COLO668 (cell line): Measurements from ENCODE around the gene MAN1A1.

ENCODE experiments used
- DNase-seq: peaks from one replicate; lab custom pipeline; 2025; ENCODE audit not compliant: unreplicated experiment; lab: John Stamatoyannopoulos, UW

Gene MAN1A1

DNA sequence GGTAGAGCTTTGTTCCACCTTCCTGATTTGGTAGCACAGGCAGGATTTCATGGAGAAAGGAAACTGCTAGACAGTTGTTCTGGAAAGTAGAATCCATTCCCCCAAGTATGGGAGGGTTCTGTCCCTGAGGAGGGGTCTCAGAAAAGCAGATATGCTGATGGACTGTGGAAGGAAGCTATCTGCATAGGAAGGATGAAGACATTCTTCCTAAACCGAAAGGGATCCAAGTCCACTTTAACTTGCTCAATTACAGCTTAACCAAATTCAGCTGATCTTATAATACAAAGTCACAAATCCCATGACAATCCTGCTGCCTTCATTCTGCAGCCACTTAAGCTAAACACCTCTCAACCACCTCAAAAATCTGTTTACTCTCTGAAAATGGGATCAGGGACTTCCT, 2.6 kb downstream of the MAN1A1 start:
- DNase-seq: no peak

DNA sequence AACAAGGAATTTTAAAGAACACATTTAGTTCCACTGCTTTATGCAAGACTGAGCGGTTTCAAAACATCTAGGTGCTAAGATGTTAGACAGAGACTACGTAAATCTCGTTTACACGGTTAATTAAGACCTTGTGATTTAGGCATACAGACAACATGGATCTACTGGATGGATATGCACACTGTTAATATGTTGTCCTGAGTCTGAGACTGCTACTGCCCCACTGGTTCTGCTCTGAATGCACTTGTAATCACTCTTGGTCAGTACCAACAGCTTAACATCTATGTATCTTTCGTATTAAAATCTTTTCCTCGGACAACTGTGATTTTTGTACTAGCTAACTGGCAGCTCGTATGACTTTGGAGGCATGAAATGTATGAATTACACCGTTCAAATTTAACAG, 3.1 kb downstream of the MAN1A1 start:
- no peak for DNase-seq

DNA sequence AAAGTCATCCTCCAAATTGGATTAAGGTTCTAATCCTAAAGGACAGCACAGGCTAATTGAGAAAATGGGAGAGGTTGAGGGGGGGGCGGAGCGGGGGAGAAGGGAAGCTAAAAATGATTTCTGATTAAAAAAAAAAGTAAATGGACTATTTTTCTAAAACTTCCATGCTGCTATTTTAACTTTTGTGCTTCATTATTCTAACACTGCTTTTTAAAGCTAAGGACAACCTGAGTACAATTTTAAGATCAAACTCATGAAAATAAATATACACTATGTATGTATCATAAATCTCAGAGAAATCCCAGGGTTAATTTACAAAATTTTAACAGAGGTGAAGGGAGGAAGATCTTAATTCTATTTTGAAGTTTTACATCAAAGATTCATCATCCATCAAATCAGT, 4.4 kb downstream of the MAN1A1 start:
- no peak for DNase-seq

DNA sequence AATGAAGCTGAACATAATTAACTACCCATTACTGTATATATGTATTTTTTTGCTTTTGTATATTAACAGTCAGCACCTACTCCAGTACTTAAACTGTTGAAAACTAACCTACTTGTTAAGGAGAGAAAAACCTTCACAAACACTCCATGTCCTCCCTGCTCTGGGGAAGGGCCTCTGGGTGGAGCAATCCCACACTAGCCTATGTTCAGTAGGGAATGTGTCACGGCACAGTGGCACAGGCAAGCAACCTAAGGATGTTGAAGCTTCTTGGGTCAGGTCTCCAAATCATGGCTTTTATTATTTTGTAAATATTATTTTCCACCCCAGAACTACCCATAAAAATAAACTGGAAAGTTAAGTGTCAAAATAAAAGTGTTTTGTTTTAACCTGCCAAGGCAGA, 5.3 kb downstream of the MAN1A1 start:
- DNase-seq: no peak

DNA sequence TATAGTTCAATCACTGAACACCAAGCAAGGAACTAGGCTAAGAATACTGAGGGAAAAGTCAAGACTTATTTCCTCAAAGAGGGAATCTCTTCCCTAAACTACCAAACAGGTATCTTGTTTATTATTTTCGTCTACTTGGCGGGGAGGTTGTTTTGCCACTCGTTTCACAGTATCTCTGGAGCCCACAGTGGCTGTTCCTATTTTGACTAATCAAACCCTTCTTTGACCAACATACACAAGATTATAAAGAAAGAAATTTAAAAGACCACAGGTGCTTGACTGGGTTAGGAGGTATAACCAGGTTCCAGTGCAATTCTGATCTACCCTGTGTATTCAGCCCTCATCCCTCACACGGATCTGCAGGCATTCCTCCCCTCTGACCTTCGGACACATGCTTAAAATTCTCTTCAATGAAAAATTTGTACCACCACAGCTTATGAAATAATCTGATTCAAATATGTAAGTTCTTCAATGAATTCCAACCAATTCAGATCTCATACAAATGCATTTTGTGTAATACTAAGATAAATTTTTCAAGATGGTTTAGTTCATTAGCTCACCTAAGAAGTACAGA, 5.9 kb downstream of the MAN1A1 start:
- DNase-seq: no peak

DNA sequence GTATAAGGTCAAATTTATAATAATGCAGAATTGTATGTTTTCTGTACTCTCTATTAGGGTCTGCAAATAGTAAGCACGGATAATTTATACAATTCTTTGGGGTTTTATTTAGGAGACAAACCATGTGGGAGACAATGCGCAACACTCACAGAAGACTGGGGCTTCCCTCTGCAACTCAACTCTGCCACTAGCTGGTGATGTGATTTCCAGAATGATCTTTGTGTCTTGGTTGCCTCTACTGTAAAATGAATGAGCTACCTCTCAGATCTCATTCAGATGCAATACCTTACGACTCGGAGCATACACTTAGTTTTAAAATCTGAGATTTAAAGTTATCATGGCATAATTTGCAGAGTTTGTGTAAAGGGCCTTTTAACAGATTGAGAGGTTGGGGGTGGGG, 6.4 kb downstream of the MAN1A1 start:
- no peak for DNase-seq

DNA sequence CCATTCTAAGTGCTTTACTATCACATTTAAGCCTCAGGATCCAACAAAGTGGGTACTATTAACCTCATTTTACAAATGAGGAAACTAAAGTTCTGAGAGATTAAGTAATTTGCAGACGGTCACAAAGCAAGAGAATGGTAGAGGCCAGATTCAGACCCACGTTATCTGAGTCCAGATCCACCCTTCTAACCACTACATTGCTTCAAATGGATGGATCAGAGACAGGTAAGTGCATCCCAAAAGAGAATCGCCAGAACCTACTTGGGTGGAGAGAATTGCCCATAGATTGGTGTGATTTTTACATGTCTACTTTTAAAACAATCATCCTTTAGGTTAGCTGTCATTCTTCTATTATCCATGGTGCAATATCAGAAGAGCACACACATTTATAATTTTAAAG, 7.1 kb downstream of the MAN1A1 start:
- no peak for DNase-seq

DNA sequence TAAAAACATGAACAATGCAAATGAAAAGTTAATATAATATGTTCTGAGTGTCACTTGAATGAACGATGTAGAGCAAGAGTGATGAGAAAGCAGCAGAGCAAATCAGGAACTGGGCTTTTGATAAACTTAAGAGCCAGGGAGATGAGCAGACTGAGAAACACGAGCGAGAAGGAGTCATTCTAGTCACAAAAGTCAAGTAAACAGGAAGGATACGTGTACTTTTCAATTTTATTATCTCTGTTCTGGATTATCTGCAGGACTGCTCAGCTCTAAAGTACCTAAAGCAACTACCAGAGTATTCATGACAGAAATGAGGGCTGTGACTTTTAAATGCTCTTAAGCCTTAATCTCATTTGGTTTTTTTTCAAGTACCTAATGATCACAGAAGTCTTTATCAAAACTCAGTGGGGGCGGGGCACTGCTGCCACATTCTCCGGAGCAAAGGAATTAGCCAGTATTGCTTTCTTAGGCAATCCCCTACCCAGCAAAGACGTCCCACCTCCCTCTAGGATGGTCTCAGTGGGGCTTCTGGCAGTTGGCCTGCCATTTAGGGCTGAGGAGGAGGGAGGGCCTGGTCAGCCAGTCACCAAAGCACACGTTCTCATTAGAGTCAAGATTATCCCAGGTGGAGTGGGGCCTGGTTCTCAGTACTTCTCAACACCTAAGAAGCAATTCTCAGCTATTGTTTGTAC, 8.6 kb downstream of the MAN1A1 start:
- DNase-seq: no peak

DNA sequence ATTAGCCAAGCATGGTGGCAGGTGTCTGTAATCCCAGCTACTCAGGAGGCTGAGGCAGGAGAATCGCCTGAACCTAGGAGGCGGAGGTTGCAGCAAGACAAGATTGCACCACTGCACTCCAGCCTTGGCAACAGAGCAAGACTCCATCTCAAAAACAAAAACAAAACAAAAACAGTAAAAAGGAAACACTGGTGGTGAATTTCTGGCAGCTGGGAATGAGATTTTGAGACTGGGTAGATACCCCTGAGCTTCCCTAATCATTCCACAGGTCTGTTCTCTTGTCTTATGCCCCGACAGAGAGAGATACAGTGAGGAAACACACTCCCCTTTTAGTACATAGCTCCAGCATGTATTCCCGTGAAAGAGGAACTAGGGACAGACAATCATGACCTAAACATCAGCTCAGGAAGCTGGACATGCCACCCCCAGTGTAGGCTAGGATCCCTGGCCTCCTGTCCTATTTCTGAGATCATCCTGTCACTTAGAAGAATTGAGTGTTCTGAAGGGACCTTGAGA, 9.6 kb downstream of the MAN1A1 start:
- no peak for DNase-seq

DNA sequence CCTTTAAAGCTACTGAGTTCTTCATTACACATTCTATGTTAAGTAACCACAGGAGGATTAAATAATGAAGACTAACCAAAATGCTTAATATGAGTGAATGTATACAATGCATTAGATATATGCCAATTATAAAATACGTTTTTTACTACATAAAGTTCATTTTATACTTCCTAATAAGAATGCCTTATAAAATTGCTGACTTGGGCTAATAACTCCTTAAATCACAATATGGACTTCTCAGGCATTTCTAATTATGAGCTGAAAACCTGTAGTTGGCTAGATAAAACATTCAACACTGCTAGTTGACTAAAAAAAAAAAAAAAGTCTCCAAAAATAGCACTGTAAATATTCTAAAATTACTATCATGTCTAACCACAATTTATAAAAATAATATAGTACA, 11.8 kb downstream of the MAN1A1 start:
- no peak for DNase-seq

DNA sequence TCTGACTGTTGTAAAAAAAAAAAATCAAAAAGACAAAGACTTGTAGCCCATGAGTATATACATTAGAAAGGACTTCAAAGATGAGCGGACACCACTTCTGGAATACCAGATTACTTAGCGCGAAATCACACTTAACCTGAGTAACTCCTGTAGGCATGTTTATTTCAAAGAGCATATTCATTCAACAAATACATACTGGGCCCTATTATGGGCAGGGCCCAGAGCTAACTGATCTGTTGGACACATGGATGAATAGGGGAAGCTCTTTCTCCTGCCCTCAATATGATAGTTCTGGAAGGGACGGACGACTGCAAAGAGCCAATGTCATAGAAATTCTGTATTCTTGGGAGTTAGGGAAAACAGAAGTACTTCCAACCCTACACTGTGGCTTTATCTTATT, 12.3 kb downstream of the MAN1A1 start:
- DNase-seq: no peak

DNA sequence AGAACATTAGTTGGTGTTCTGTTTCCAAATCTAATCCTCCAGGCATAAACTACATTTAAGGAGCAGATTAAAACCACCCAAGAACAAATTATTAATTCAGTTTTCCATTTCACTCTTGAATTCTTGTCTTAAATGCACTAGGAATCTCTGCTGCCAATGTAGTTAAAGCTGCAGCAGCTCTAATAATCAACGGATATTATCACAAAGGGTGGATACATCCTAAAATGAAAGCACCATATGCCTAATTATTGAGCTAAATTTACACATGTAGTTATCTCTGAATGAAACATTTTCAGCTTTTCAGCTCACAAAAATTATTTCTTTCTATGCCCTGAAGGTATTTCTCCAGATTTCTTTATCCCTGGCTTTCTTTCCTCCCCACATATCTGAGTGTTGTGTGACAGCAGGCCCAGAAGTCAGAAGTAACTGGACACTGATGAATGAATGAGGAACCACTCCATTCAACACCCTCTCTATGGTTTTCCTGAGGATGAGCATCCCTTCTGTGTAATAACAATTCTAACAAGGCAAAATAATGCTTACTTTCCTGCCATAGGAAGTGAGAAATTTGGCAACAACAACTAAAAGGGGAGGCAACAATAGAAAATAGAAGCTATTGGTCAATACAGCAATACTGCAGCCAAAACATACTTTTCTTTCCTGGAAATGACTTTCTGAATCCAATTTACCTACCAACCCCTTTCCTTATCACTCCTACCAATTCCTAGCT, 14.9 kb downstream of the MAN1A1 start:
- no peak for DNase-seq

DNA sequence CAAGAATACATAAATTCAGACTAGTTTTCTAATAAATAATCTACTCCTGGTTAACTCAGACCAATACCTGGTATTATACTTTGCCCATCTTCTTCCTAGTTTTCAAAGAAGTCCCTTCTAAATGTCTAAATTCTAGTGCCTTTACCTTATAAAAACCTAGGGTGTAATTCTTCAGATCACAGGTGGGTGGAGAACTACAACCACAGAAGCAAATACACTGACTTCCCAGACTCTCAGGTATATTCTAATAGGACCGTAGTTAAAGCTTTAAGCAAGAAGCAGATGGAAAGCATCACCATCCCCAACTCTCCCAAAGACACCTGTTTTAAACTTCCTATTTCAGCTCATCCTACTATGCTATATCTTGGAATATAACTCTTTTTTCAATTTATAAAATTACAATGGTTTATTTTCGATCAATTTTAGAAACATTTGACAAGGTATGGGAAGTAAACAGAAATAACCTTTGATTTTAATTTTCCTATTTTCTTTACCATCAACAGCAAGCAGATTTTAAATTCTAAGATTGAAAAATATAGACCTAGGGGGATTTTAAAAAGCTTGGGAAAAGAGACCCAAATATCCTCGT, 15.8 kb downstream of the MAN1A1 start:
- DNase-seq: no peak

DNA sequence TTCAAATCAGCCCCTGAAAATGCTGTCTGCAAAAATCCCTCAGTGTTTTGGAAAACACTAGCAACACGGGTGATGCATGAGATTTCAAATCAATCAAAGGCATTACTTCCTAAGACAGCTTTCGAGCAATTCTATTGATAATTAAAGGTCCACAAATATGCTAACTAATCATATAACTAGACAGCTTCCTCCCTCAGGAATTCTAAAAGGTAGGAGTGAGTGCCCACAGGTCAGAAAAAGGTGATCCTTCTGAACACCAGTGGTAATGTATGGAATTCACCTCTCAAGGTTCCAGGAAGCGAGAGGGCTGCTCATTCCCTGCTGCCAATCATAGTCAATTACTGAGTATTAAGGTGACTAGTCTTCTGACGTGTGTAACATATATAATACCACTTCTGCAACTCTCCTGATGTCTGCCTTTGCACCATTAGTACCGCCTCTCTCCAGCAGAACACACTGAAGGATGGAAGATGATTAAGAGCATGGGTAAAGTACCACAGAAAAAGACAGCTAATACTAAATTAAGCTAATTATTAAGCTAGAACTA, 16.4 kb downstream of the MAN1A1 start:
- DNase-seq: no peak

DNA sequence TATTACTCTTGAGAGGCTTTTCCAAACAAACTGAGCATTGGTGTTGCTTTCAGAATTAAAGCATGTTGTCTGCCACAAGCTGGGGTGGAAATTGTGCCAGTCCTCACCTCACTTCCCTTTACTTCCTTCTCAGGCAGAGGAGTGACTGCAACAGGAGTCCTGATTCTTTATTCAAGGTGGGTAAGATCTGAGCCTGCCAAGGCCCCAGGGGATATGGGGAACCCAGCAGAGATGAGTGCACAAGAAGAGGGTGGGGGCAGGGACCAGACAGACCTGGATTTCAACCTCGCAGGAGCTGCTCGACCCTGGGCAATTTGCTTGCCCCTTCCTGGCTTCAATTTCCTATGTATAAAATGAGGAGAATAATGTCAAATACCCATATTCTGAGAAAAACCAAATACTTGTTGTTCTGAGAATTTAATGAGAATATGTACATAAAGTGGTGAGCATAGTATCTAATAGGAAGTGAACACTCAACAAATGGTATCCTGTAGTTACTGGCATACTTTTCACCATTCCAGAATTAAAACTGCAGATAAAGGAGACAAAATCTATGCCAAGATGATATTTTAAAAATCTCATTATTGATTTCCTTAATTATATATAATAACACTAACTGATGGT, 17.8 kb downstream of the MAN1A1 start:
- no peak for DNase-seq

DNA sequence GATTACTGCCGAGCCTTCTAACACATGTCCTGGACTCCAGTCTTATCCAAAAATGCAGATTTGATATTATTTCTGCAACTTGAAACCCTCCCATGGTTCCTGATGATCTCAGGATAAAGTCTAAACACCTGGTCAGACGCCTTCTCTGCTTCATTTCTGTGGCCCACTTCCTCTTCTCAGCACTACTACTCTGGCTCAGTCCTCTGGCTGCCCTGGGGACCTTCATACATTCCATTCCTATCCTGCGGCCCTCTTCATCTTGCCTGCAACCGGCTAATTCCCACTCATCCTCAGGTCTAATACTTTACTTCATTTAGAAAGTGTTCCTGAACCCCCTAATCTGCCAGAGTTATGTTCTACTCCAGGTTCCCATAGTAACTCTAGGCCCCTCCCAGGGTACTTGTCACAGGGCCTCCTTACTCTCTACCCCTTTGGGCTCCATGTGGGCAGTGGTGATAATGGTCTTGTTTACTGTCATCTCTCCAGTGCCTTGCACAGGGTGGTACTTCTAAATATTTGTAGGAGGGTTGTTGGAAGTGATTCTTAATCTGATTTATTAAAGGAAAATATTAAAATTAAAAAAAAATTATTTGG, 18.9 kb downstream of the MAN1A1 start:
- DNase-seq: no peak

DNA sequence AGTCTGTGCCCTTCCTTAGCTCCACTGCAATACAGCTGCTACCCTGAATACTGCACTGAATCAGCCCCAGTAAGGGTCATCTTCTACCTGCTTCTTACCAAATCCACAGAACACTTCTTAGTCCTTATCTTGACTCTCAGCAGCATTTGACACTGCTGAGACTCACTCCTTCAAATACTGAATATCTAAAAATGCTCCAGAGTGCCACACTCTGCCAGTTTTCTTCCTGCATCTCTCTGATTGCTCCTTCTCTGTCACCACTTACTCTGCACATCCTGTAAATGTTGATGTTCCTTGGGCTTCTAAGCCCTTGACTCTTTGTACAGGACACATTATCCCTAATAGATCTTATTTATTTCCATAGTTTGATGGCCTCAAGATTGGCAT, 19.8 kb downstream of the MAN1A1 start:
- DNase-seq: no peak

DNA sequence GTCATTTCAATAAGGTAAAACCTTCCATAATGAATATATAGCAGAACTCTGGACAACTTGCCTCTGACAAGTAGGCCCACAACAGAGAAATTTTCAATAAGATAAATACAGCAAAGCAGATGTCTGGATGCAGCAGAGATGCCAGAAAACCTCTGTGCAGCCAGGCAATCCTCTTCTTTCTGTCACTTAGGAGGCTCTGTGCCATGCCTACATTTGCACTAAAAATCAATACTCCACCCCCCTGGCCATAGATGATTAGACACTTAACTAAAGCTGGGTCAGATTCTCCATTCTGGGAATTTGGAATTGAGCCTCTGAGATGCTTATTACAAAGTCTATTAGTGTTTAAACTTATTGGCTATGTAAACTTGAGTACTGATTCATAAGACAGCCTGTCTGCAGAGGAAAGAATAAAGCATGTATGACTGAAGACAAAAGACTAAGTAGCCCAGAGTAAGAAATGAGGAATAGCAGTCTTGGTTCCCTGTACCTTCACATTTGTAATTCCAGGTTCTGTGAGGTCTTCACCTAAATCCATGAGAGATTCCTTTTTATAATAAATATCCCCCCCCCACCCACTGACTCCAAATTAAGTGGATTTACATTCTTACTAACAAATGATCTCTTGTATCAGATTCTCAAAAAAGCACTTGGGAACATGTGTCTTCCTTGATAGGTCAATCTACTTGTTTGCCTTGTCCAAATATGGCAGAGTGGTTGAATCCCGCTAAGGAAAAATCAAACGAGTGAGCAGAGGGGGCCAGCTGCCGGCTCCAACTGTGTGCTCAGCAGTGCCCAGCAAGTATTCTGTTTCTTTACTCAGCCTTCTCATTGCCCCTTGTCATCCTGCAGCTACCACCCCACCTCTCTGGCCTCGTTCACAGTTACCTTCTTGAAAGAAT, 20.4 kb downstream of the MAN1A1 start:
- DNase-seq: no peak

DNA sequence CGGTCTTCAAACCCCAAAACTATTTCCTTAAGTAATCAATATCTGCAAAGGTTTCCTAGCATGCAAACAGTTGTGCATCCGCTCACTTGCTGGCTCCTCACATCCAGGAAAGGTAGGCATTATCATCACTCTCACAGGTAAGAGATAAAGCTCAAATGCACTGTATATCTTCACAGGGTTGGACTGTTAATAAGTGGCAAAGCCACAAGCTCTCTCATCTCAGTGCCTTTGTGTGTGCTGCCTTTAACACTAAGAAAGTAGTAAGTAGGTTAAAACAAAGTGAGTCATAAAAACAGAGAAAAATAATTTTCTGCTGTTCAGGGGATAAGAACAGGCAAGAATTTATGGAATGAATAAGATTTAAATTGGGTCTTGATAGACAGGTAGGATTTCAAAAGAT, 21.3 kb downstream of the MAN1A1 start:
- no peak for DNase-seq

DNA sequence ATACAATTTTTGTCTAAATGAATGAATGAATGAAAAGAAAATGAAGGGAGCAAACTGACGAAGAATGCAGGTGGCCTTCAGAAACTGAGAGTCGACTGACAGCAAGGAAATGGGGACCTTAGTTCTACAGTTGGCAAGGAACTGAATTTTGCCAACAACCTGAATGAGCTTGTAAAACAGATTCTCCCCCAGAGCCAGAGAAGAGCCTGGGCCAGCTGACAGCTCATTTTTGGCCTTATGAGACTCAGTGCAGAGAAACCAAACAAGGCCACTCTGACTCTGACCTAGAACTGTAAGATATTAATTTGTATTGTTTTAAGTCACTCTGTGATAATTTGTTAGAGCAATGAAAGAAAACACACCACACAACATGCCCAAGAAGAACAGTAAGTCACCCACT, 21.8 kb downstream of the MAN1A1 start:
- no peak for DNase-seq
